Activated B cell treated with CpG ODN at 0.5 μM for 24 hours (primary cell): ENCODE results near the gene EFS. TPM values are rescaled to one million over a fixed set of nuclear protein-coding genes. Genes with fewer than 3 reads are reported as not detected.

Source experiments
- ATAC-seq: fragments of 200-7000 bp; cut with Tn5 transposase; one replicate; pipeline ENCODE4 v1.10.0; 2021; ENCODE audit warnings: low read depth, mild to moderate bottlenecking, moderate library complexity
- CTCF ChIA-PET: fragments of 350-600 bp; sonication (Branson Sonifier 250); formaldehyde crosslinking; loops from one replicate; lab custom pipeline; 2021; ENCODE audit warnings: antibody characterized with exemption; lab: Charles Lee
- POLR2A ChIA-PET: fragments of 350-600 bp; sonication (Branson Sonifier 250); formaldehyde crosslinking; loops from one replicate; lab custom pipeline; 2021; ENCODE audit warnings: antibody characterized with exemption; lab: Charles Lee
- DNase-seq: peaks from one replicate; pipeline ENCODE4 v3.0.0; 2022
- H3K27ac Mint-ChIP-seq: one replicate; pipeline ENCODE4 v1.8.0; 2020; ENCODE audit warnings: mixed read lengths
- H3K27me3 Mint-ChIP-seq: one replicate; pipeline ENCODE4 v1.8.0; 2021; ENCODE audit warnings: mixed read lengths
- H3K36me3 Mint-ChIP-seq: one replicate; pipeline ENCODE4 v1.8.0; 2021; ENCODE audit warnings: low read depth, mixed read lengths
- H3K4me1 Mint-ChIP-seq: one replicate; pipeline ENCODE4 v1.8.0; 2021; ENCODE audit warnings: mixed read lengths
- H3K4me3 Mint-ChIP-seq: one replicate; pipeline ENCODE4 v1.8.0; 2020; ENCODE audit warnings: mild to moderate bottlenecking, mixed read lengths
- H3K9me3 Mint-ChIP-seq: one replicate; pipeline ENCODE4 v1.8.0; 2020; ENCODE audit warnings: mixed read lengths
- CTCF ChIP-seq: fragments of 200-600 bp; IDR thresholded peaks from one replicate; pipeline ENCODE4 v1.8.0; 2022; ENCODE audit warnings: antibody characterized with exemption, mild to moderate bottlenecking
- intact Hi-C: fragments of 100-400 bp; cut with micrococcal nuclease; formaldehyde crosslinking; loops from one replicate; pipeline ENCODE4 v1.15.1; 2024
- total RNA-seq: library from RNA; stranded (reverse); gene quantifications from 2 replicates; pipeline ENCODE4 v1.2.3, GENCODE V29; 2022

Gene EFS
- total RNA-seq, 1 donor from 2014 or later, result not detected

GRCh38 chr14:23358042-23358441 is 6.9 kb downstream of the EFS start:
- H3K36me3 Mint-ChIP-seq, result no peaks in the 10 kb centered on the region
- ATAC-seq, result no peak
- intact Hi-C loops, result no loop called here
- H3K9me3 Mint-ChIP-seq, result no peaks in the 10 kb centered on the region
- TF ChIP-seq CTCF, result no peak
- no peak overlapping the region for H3K4me3 Mint-ChIP-seq
- DNase-seq, result no peak
- H3K27ac Mint-ChIP-seq, result no peak overlapping the region
- peaks cover under 1% of the 10 kb centered on the region for H3K4me1 Mint-ChIP-seq
- peaks cover 38% of the 10 kb centered on the region for H3K27me3 Mint-ChIP-seq
- CTCF ChIA-PET, result no interaction called here
- POLR2A ChIA-PET, result no interaction called here

- ChIA-PET POLR2A (no interaction called here), CTCF (no interaction called here)
- ATAC-seq (no peak), DNase-seq (no peak)
- H3K9me3 Mint-ChIP-seq, result no peaks in the 10 kb centered on the region
- TF ChIP-seq CTCF, result no peak
- peaks cover 5% of the 10 kb centered on the region for H3K4me1 Mint-ChIP-seq
- intact Hi-C loops, result no loop called here
- H3K27ac Mint-ChIP-seq, result no peak overlapping the region
- H3K36me3 Mint-ChIP-seq, result no peaks in the 10 kb centered on the region
- no peak overlapping the region for H3K4me3 Mint-ChIP-seq
- peaks cover 40% of the 10 kb centered on the region for H3K27me3 Mint-ChIP-seq
Observed at GRCh38 chr14:23357261-23357660, 7.7 kb downstream of the EFS start.

DNA sequence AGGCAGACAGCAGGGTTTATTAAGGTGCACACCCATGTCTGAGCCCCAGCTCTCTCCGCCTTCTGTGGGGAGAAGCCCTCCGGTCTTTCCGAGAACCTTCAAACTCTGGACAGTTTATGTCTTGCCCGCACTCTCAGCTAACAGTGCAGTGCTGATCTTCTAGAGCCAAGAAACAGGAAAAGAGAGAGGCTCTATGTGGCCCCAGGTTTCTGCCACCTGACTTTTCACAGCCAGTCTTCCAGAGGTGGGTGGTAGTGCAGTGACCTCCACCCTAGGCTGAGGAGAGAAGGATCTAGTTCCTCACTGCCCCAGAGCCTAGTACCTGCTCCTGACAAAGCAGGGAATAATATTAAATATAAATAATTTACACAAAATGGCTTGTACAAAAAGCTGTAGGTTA is 8.3 kb downstream of the EFS start:
- H3K27me3 Mint-ChIP-seq, result peaks cover 39% of the 10 kb centered on the region
- H3K9me3 Mint-ChIP-seq, result no peaks in the 10 kb centered on the region
- H3K4me1 Mint-ChIP-seq, result peaks cover 5% of the 10 kb centered on the region
- H3K36me3 Mint-ChIP-seq, result no peaks in the 10 kb centered on the region
- no peak for TF ChIP-seq CTCF
- no peak for DNase-seq
- H3K4me3 Mint-ChIP-seq, result no peak overlapping the region
- no peak overlapping the region for H3K27ac Mint-ChIP-seq
- ATAC-seq, result no peak
- ChIA-PET POLR2A (no interaction called here), CTCF (no interaction called here)
- intact Hi-C loops, result no loop called here

DNA sequence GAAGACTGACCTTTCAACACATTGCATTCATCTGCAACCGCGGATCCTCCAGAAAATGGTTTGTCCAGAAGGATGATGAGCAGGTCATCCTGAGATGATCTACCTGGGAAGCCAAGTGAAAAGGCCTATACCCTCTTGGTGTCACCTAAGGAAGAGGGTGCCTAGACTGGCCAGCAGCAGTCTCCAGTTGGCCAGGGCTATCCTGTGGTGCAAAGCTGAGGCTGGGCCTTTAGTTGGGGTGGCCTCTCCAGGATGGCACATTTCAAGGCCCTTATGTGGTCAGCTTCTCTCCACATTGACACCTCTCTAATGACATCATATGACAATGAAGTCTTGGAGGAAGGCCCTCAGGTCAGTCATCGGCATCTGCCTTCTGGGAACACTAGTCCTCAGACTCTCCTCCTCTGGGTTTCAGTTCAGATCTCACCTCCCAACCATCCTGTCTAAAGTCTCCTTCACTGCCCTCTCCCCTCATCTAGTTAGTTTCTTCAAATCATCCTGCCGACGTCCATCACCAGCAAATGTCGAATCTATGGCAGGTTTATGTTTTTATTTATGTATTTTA is 9.0 kb downstream of the EFS start:
- H3K4me3 Mint-ChIP-seq, result no peak overlapping the region
- CTCF ChIA-PET, result no interaction called here
- ATAC-seq (no peak), DNase-seq (no peak)
- no peak overlapping the region for H3K27ac Mint-ChIP-seq
- POLR2A ChIA-PET, result no interaction called here
- no peaks in the 10 kb centered on the region for H3K9me3 Mint-ChIP-seq
- no peak for TF ChIP-seq CTCF
- H3K36me3 Mint-ChIP-seq, result no peaks in the 10 kb centered on the region
- H3K4me1 Mint-ChIP-seq, result peaks cover 9% of the 10 kb centered on the region
- intact Hi-C loops, result no loop called here
- H3K27me3 Mint-ChIP-seq, result peaks cover 42% of the 10 kb centered on the region

GRCh38 chr14:23354990-23355389 is 10.0 kb downstream of the EFS start:
- H3K4me3 Mint-ChIP-seq, result no peak overlapping the region
- no peak overlapping the region for H3K27ac Mint-ChIP-seq
- ChIA-PET POLR2A (no interaction called here), CTCF (no interaction called here)
- DNase-seq (no peak), ATAC-seq (no peak)
- intact Hi-C loops, result no loop called here
- H3K9me3 Mint-ChIP-seq, result no peaks in the 10 kb centered on the region
- no peak for TF ChIP-seq CTCF
- peaks cover 47% of the 10 kb centered on the region for H3K27me3 Mint-ChIP-seq
- H3K36me3 Mint-ChIP-seq, result no peaks in the 10 kb centered on the region
- H3K4me1 Mint-ChIP-seq, result peaks cover 9% of the 10 kb centered on the region
